ENCODE results near the gene DDX18. TPM values are rescaled to one million over a fixed set of nuclear protein-coding genes. Genes with fewer than 3 reads are reported as not detected.

The DDX18 gene
- total RNA-seq, 1 donor from 2014 or later: 128 TPM

GRCh38 chr2:117850015-117850414 lies 35.5 kb downstream of the DDX18 start:
- Mint-ChIP-seq H3K4me1 (ENCODE audit: low read depth) (no peaks in the 10 kb centered on the region), H3K36me3 (ENCODE audit: low read depth) (no peaks in the 10 kb centered on the region), H3K27me3 (ENCODE audit: low read depth) (peaks cover 37% of the 10 kb centered on the region), H3K9me3 (no peaks in the 10 kb centered on the region), H3K4me3 (ENCODE audit: low read depth) (no peak overlapping the region), H3K27ac (no peak overlapping the region)
- intact Hi-C loops (cut with micrococcal nuclease): no loop called here
- DNase-seq (ENCODE audit: low spot score): no peak

- H3K9me3 Mint-ChIP-seq: no peaks in the 10 kb centered on the region
- no peaks in the 10 kb centered on the region for H3K4me1 Mint-ChIP-seq (ENCODE audit: low read depth)
- no peaks in the 10 kb centered on the region for H3K36me3 Mint-ChIP-seq (ENCODE audit: low read depth)
- peaks cover 37% of the 10 kb centered on the region for H3K27me3 Mint-ChIP-seq (ENCODE audit: low read depth)
- no peak for DNase-seq (ENCODE audit: low spot score)
- intact Hi-C loops (cut with micrococcal nuclease): no loop called here
- no peak overlapping the region for H3K27ac Mint-ChIP-seq
- no peak overlapping the region for H3K4me3 Mint-ChIP-seq (ENCODE audit: low read depth)
Observed at GRCh38 chr2:117850461-117850860, 36.0 kb downstream of the DDX18 start.

- intact Hi-C loops (cut with micrococcal nuclease): no loop called here
- Mint-ChIP-seq H3K36me3 (ENCODE audit: low read depth) (no peaks in the 10 kb centered on the region), H3K4me1 (ENCODE audit: low read depth) (no peaks in the 10 kb centered on the region), H3K27me3 (ENCODE audit: low read depth) (peaks cover 38% of the 10 kb centered on the region), H3K27ac (no peak overlapping the region), H3K4me3 (ENCODE audit: low read depth) (no peak overlapping the region), H3K9me3 (no peaks in the 10 kb centered on the region)
- no peak for DNase-seq (ENCODE audit: low spot score)
Observed at GRCh38 chr2:117851969-117852368, 37.5 kb downstream of the DDX18 start.

- Mint-ChIP-seq H3K9me3 (no peaks in the 10 kb centered on the region), H3K36me3 (ENCODE audit: low read depth) (no peaks in the 10 kb centered on the region), H3K27ac (no peak overlapping the region), H3K4me1 (ENCODE audit: low read depth) (peaks cover 2% of the 10 kb centered on the region), H3K4me3 (ENCODE audit: low read depth) (no peak overlapping the region), H3K27me3 (ENCODE audit: low read depth) (peaks cover 36% of the 10 kb centered on the region)
- no peak for DNase-seq (ENCODE audit: low spot score)
- intact Hi-C loops (cut with micrococcal nuclease): no loop called here
Observed at GRCh38 chr2:117853316-117853715, 38.8 kb downstream of the DDX18 start.

- Mint-ChIP-seq H3K4me3 (ENCODE audit: low read depth) (no peak overlapping the region), H3K36me3 (ENCODE audit: low read depth) (no peaks in the 10 kb centered on the region), H3K4me1 (ENCODE audit: low read depth) (peaks cover 2% of the 10 kb centered on the region), H3K9me3 (no peaks in the 10 kb centered on the region), H3K27me3 (ENCODE audit: low read depth) (peaks cover 36% of the 10 kb centered on the region), H3K27ac (no peak overlapping the region)
- intact Hi-C loops (cut with micrococcal nuclease): no loop called here
- no peak for DNase-seq (ENCODE audit: low spot score)
Observed at GRCh38 chr2:117853873-117854272, 39.4 kb downstream of the DDX18 start.

GRCh38 chr2:117854610-117855009 lies 40.1 kb downstream of the DDX18 start:
- Mint-ChIP-seq H3K4me3 (ENCODE audit: low read depth) (no peak overlapping the region), H3K4me1 (ENCODE audit: low read depth) (peaks cover 2% of the 10 kb centered on the region), H3K27me3 (ENCODE audit: low read depth) (peaks cover 32% of the 10 kb centered on the region), H3K9me3 (no peaks in the 10 kb centered on the region), H3K27ac (no peak overlapping the region), H3K36me3 (ENCODE audit: low read depth) (no peaks in the 10 kb centered on the region)
- no peak for DNase-seq (ENCODE audit: low spot score)
- intact Hi-C loops (cut with micrococcal nuclease): no loop called here

GRCh38 chr2:117855886-117856285 lies 41.4 kb downstream of the DDX18 start:
- H3K9me3 Mint-ChIP-seq: peaks cover 4% of the 10 kb centered on the region
- DNase-seq (ENCODE audit: low spot score): no peak
- intact Hi-C loops (cut with micrococcal nuclease): no loop called here
- H3K27me3 Mint-ChIP-seq (ENCODE audit: low read depth): peaks cover 23% of the 10 kb centered on the region
- no peak overlapping the region for H3K27ac Mint-ChIP-seq
- no peaks in the 10 kb centered on the region for H3K36me3 Mint-ChIP-seq (ENCODE audit: low read depth)
- H3K4me1 Mint-ChIP-seq (ENCODE audit: low read depth): peaks cover 2% of the 10 kb centered on the region
- no peak overlapping the region for H3K4me3 Mint-ChIP-seq (ENCODE audit: low read depth)

GRCh38 chr2:117856415-117857210 lies 42.1 kb downstream of the DDX18 start:
- Mint-ChIP-seq H3K4me1 (ENCODE audit: low read depth) (peaks cover 2% of the 10 kb centered on the region), H3K9me3 (peaks cover 4% of the 10 kb centered on the region), H3K27ac (no peak overlapping the region), H3K27me3 (ENCODE audit: low read depth) (peaks cover 20% of the 10 kb centered on the region), H3K36me3 (ENCODE audit: low read depth) (no peaks in the 10 kb centered on the region), H3K4me3 (ENCODE audit: low read depth) (no peak overlapping the region)
- intact Hi-C loops (cut with micrococcal nuclease): no loop called here
- DNase-seq (ENCODE audit: low spot score): no peak

- DNase-seq (ENCODE audit: low spot score): no peak
- H3K36me3 Mint-ChIP-seq (ENCODE audit: low read depth): no peaks in the 10 kb centered on the region
- peaks cover 13% of the 10 kb centered on the region for H3K27me3 Mint-ChIP-seq (ENCODE audit: low read depth)
- H3K27ac Mint-ChIP-seq: no peak overlapping the region
- intact Hi-C loops (cut with micrococcal nuclease): no loop called here
- H3K9me3 Mint-ChIP-seq: peaks cover 4% of the 10 kb centered on the region
- H3K4me1 Mint-ChIP-seq (ENCODE audit: low read depth): peaks cover 2% of the 10 kb centered on the region
- H3K4me3 Mint-ChIP-seq (ENCODE audit: low read depth): no peak overlapping the region
Observed at GRCh38 chr2:117858336-117858735, 43.8 kb downstream of the DDX18 start.

GRCh38 chr2:117858892-117859531 lies 44.5 kb downstream of the DDX18 start:
- no peak overlapping the region for H3K27ac Mint-ChIP-seq
- no peaks in the 10 kb centered on the region for H3K36me3 Mint-ChIP-seq (ENCODE audit: low read depth)
- intact Hi-C loops (cut with micrococcal nuclease): no loop called here

GRCh38 chr2:117859532-117859911 lies 45.0 kb downstream of the DDX18 start:
- H3K4me1 Mint-ChIP-seq (ENCODE audit: low read depth): peaks cover 2% of the 10 kb centered on the region
- DNase-seq (ENCODE audit: low spot score): no peak
- intact Hi-C loops (cut with micrococcal nuclease): no loop called here
- H3K9me3 Mint-ChIP-seq: peaks cover 4% of the 10 kb centered on the region
- no peak overlapping the region for H3K27ac Mint-ChIP-seq
- no peaks in the 10 kb centered on the region for H3K36me3 Mint-ChIP-seq (ENCODE audit: low read depth)
- peaks cover 10% of the 10 kb centered on the region for H3K27me3 Mint-ChIP-seq (ENCODE audit: low read depth)
- H3K4me3 Mint-ChIP-seq (ENCODE audit: low read depth): no peak overlapping the region

More at GRCh38 chr2:117858892-117859531, 44.5 kb downstream of the DDX18 start:
- H3K4me1 Mint-ChIP-seq (ENCODE audit: low read depth): peaks cover 2% of the 10 kb centered on the region
- H3K9me3 Mint-ChIP-seq: peaks cover 4% of the 10 kb centered on the region
- peaks cover 13% of the 10 kb centered on the region for H3K27me3 Mint-ChIP-seq (ENCODE audit: low read depth)
- H3K4me3 Mint-ChIP-seq (ENCODE audit: low read depth): no peak overlapping the region
- DNase-seq (ENCODE audit: low spot score): no peak

- peaks cover 2% of the 10 kb centered on the region for H3K4me1 Mint-ChIP-seq (ENCODE audit: low read depth)
- H3K4me3 Mint-ChIP-seq (ENCODE audit: low read depth): no peak overlapping the region
- peaks cover 4% of the 10 kb centered on the region for H3K9me3 Mint-ChIP-seq
- H3K27me3 Mint-ChIP-seq (ENCODE audit: low read depth): peaks cover 7% of the 10 kb centered on the region
- no peaks in the 10 kb centered on the region for H3K36me3 Mint-ChIP-seq (ENCODE audit: low read depth)
- H3K27ac Mint-ChIP-seq: no peak overlapping the region
- DNase-seq (ENCODE audit: low spot score): no peak
- intact Hi-C loops (cut with micrococcal nuclease): no loop called here
Observed at GRCh38 chr2:117859924-117860647, 45.6 kb downstream of the DDX18 start.

GRCh38 chr2:117862459-117862858 lies 48.0 kb downstream of the DDX18 start:
- no peak for DNase-seq (ENCODE audit: low spot score)
- no peak overlapping the region for H3K27ac Mint-ChIP-seq
- no peak overlapping the region for H3K4me3 Mint-ChIP-seq (ENCODE audit: low read depth)
- H3K27me3 Mint-ChIP-seq (ENCODE audit: low read depth): peaks cover 7% of the 10 kb centered on the region
- intact Hi-C loops (cut with micrococcal nuclease): no loop called here
- H3K36me3 Mint-ChIP-seq (ENCODE audit: low read depth): no peaks in the 10 kb centered on the region
- H3K9me3 Mint-ChIP-seq: peaks cover 4% of the 10 kb centered on the region
- no peaks in the 10 kb centered on the region for H3K4me1 Mint-ChIP-seq (ENCODE audit: low read depth)
